ENCODE measurements around the gene DNAJC24.

DNAJC24 gene

DNA sequence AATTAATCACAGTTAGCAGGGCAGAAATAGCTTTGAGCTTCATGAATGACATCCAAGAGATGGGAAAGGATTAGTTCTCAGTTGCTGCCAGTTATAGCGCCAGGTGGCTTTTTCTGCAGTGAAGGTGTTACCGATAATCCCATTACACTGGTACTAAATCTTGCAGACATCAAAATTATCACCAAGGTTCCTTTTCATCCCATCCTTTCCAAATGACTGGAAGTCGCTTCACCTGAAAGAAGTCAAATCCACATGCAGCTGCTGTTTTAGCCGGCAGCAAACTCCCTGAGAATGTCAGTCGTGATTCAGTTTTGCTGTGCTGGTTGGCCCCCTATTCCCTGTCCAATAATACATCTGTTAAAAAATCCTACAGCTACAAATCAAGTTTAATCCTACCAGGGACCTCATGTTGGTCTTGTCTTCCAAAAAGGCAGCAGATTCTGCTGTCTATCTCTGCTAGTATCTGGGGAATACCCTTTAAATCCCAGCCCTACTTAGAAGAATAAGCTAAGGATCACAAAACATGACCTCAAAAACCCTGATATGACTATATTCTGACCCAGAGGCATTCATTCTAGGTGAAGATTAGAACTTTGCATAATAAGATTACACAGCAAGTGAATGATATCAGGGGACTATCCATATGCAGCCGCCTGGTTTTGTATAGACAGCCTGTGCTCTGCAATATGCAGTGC, 108.0 kb downstream of the DNAJC24 start:
- DNase-seq (ENCODE audit: low read depth in 2 of 2): no peak
- no peak overlapping the region for H3K4me3 ChIP-seq (replicated peaks in 1 of 2; ENCODE audit: low read depth in 2 of 2, low read length in 2 of 2)
- TF ChIP-seq, protein P1, sequence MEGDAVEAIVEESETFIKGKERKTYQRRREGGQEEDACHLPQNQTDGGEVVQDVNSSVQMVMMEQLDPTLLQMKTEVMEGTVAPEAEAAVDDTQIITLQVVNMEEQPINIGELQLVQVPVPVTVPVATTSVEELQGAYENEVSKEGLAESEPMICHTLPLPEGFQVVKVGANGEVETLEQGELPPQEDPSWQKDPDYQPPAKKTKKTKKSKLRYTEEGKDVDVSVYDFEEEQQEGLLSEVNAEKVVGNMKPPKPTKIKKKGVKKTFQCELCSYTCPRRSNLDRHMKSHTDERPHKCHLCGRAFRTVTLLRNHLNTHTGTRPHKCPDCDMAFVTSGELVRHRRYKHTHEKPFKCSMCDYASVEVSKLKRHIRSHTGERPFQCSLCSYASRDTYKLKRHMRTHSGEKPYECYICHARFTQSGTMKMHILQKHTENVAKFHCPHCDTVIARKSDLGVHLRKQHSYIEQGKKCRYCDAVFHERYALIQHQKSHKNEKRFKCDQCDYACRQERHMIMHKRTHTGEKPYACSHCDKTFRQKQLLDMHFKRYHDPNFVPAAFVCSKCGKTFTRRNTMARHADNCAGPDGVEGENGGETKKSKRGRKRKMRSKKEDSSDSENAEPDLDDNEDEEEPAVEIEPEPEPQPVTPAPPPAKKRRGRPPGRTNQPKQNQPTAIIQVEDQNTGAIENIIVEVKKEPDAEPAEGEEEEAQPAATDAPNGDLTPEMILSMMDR (IDR thresholded peaks at IDR 0.05; ENCODE audit: low read depth, low read length): no peak

DNA sequence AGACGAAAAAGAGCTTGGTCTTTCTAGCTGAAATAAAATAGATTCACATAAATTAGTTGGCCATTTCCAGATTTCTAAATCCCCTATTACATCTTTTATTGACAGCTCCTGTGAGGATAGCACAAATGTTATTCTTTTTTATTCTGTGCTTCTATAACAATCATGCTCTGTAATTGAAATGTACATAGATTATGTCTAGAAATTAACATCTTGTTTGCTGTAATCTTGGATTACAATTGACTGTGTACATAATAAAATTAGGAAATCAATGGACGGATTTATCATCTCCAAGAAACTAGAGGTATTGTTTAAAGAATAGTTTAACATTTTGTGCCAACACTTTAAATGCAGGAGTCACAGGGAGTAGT, 108.5 kb downstream of the DNAJC24 start:
- H3K4me3 ChIP-seq (replicated peaks in 1 of 2; ENCODE audit: low read depth in 2 of 2, low read length in 2 of 2): no peak overlapping the region
- TF ChIP-seq, protein P1 (IDR thresholded peaks at IDR 0.05; ENCODE audit: low read depth, low read length): no peak
- no peak for DNase-seq (ENCODE audit: low read depth in 2 of 2)

DNA sequence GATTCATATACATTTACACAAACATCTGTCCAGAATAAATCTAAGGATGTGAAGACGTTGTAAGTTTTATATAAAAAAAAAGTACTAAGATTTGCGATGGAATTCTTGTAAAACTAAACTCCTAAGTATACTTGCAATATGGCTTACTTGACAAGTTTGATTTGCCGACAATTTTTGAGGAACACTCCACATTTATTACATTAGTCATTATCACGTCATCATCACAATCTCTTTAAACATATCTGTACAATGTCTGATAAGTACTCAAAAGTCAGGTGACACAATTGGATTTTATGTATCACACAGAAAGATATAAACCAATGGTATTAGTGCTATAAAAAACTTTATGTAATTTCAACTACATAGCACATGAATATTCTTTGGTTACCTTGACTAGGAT, 109.4 kb downstream of the DNAJC24 start:
- H3K4me3 ChIP-seq (replicated peaks in 1 of 2; ENCODE audit: low read depth in 2 of 2, low read length in 2 of 2): no peak overlapping the region
- TF ChIP-seq, protein P1 (IDR thresholded peaks at IDR 0.05; ENCODE audit: low read depth, low read length): no peak
- DNase-seq (ENCODE audit: low read depth in 2 of 2): no peak

DNA sequence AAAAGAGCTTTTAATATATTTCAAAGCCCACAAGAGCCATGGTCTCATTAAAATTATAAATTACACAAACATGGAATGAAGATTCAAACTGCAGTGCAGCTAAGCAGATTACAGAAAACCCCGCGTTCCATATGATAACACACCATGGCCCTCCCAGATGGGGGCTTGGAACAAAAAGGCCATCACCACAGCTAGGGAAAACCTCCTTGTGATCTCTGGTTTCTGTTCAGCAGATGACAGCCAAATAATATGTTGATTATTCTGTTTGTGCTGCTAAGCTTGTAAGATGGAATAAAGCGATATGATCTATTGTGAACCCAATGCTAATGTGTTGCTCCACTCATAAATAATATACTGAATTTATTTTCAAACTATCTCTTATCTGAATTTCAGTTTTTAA, 111.3 kb downstream of the DNAJC24 start:
- TF ChIP-seq, protein P1 (IDR thresholded peaks at IDR 0.05; ENCODE audit: low read depth, low read length): no peak
- no peak for DNase-seq (ENCODE audit: low read depth in 2 of 2)
- H3K4me3 ChIP-seq (replicated peaks in 1 of 2; ENCODE audit: low read depth in 2 of 2, low read length in 2 of 2): no peak overlapping the region

Measured in cardiac fibroblast (primary cell).